Chondrocyte (in vitro differentiated cells): ENCODE data around the gene INPP5F. TPM values are rescaled to one million over a fixed set of nuclear protein-coding genes. Genes with fewer than 3 reads are reported as not detected.

ENCODE experiments used
- DNase-seq: peaks from one replicate; pipeline ENCODE4 v3.0.0; 2021; ENCODE audit warnings: mixed read lengths, low spot score
- H3K27ac Mint-ChIP-seq: one replicate; pipeline ENCODE4 v1.8.0; 2021; ENCODE audit warnings: mild to moderate bottlenecking, moderate library complexity, mixed read lengths; ENCODE audit not compliant: unreplicated experiment
- H3K27me3 Mint-ChIP-seq: 2 replicates; pipeline ENCODE4 v1.8.0; 2021; ENCODE audit warnings: low read depth, mixed read lengths
- H3K36me3 Mint-ChIP-seq: 2 replicates; pipeline ENCODE4 v1.8.0; 2021; ENCODE audit warnings: low read depth, mixed read lengths
- H3K4me1 Mint-ChIP-seq: 2 replicates; pipeline ENCODE4 v1.8.0; 2021; ENCODE audit warnings: low read depth, mild to moderate bottlenecking, mixed read lengths
- H3K4me3 Mint-ChIP-seq: one replicate; pipeline ENCODE4 v1.8.0; 2021; ENCODE audit warnings: mild to moderate bottlenecking, moderate library complexity, mixed read lengths; ENCODE audit not compliant: unreplicated experiment
- H3K9me3 Mint-ChIP-seq: 2 replicates; pipeline ENCODE4 v1.8.0; 2021; ENCODE audit warnings: low read depth, mixed read lengths
- CTCF ChIP-seq: fragments of 200-600 bp; sonication (generic); IDR thresholded peaks from 2 replicates; pipeline ENCODE4 v1.5.0; 2021; ENCODE audit warnings: antibody characterized with exemption, mild to moderate bottlenecking, moderate library complexity
- total RNA-seq: library from RNA; stranded (reverse); gene quantifications from 3 replicates; pipeline ENCODE4 v1.2.1, GENCODE V29; 2021

Gene INPP5F
- total RNA-seq, 1 donor from 2014 or later: 56.4 TPM

- H3K27ac Mint-ChIP-seq: no peak overlapping the region
- no peaks in the 10 kb centered on the region for H3K9me3 Mint-ChIP-seq
- no peaks in the 10 kb centered on the region for H3K27me3 Mint-ChIP-seq
- TF ChIP-seq CTCF: no peak
- no peaks in the 10 kb centered on the region for H3K36me3 Mint-ChIP-seq
- DNase-seq: no peak
- H3K4me1 Mint-ChIP-seq: peaks cover 11% of the 10 kb centered on the region
- no peak overlapping the region for H3K4me3 Mint-ChIP-seq
Measured at GRCh38 chr10:119775529-119775928, 49.7 kb downstream of the INPP5F start.

DNA sequence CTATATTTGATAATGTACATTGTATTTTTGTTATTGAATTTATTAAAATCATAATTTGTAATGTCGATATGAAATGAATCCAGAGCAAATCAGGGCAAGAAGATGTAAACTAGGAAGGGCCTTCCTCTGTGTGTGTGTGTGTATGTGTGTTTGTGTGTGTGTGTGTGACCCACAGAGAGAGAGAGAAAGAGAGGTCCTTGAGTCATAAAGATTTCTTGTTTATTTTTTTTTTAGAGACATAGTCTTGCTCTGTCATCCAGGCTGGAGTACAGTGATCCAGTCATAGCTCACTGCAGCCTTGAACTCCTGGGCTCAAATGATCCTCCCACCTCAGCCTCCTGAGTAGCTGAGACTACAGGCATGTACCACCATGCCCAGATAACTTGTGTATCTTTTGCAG lies 50.7 kb downstream of the INPP5F start:
- DNase-seq: no peak
- Mint-ChIP-seq H3K9me3 (peaks cover 3% of the 10 kb centered on the region), H3K4me3 (no peak overlapping the region), H3K27me3 (no peaks in the 10 kb centered on the region), H3K4me1 (peaks cover 7% of the 10 kb centered on the region), H3K36me3 (peaks cover 2% of the 10 kb centered on the region), H3K27ac (no peak overlapping the region)
- TF ChIP-seq CTCF: no peak

DNA sequence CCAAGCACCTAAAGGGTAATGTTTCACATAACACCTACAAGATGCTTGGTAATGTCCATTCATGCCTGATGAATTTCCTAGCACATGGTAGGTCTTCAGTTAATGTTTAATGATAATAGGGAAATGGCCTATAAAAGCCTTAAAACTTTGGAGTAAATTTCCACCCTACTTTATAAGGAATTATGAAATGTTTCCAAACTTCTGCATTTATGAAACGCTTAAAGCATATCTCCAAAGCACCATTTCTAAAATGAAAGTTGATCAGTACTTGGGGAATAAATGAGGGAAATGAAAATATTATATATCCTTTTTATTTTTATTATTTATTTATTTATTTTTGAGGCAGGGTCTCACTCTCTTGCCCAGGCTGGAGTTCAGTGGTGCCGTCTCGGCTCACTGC lies 51.8 kb downstream of the INPP5F start:
- peaks cover 3% of the 10 kb centered on the region for H3K9me3 Mint-ChIP-seq
- peaks cover 7% of the 10 kb centered on the region for H3K4me1 Mint-ChIP-seq
- peaks cover 2% of the 10 kb centered on the region for H3K36me3 Mint-ChIP-seq
- no peak for DNase-seq
- H3K27me3 Mint-ChIP-seq: no peaks in the 10 kb centered on the region
- no peak overlapping the region for H3K27ac Mint-ChIP-seq
- no peak overlapping the region for H3K4me3 Mint-ChIP-seq
- no peak for TF ChIP-seq CTCF

DNA sequence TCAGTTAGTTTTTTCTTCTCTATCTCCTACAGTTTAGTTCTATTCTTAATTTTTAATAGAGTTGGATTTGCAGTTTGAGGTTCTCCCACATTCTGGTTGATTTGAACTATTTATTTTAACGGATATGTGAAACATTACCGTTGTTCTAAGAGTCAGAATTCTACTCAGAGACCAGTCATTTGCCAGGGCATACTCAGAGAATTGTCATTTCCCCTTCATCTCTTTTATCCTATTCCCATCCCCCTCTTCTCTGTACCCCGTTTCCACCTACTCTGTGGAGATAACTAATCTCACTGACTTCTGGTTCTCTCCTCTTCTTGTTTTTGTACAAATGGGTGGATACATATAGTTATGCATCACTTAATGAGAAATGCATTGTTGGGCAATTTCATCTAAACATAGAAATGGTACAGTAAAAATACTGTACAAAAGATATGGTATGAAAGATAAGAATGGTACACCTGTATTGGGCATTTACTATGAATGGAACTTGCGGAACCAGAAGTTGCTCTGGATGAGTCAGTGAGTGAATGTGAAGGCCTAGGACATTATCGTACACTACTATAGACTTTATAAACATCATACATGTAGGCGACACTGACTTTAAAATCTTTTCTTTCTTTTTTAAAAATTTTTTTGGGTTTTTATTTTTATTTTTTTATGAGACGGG lies 53.1 kb downstream of the INPP5F start:
- Mint-ChIP-seq H3K36me3 (peaks cover 2% of the 10 kb centered on the region), H3K9me3 (peaks cover 3% of the 10 kb centered on the region), H3K27ac (no peak overlapping the region), H3K27me3 (no peaks in the 10 kb centered on the region), H3K4me1 (peaks cover 7% of the 10 kb centered on the region), H3K4me3 (no peak overlapping the region)
- DNase-seq: no peak
- no peak for TF ChIP-seq CTCF

- no peak for DNase-seq
- H3K36me3 Mint-ChIP-seq: peaks cover 2% of the 10 kb centered on the region
- H3K9me3 Mint-ChIP-seq: peaks cover 3% of the 10 kb centered on the region
- no peak for TF ChIP-seq CTCF
- H3K27me3 Mint-ChIP-seq: no peaks in the 10 kb centered on the region
- H3K4me3 Mint-ChIP-seq: no peak overlapping the region
- no peak overlapping the region for H3K27ac Mint-ChIP-seq
- H3K4me1 Mint-ChIP-seq: peaks cover 21% of the 10 kb centered on the region
Measured at GRCh38 chr10:119780879-119781480, 55.1 kb downstream of the INPP5F start.
